ENCODE measurements around the gene ZNF862. TPM values are rescaled to one million over a fixed set of nuclear protein-coding genes. Genes with fewer than 3 reads are reported as not detected.

The ZNF862 gene
- total RNA-seq, 1 donor from 2014 or later = 22.8 TPM

GRCh38 chr7:149873970-149874643, 35.9 kb downstream of the ZNF862 start:
- Mint-ChIP-seq H3K27me3 (no peaks in the 10 kb centered on the region), H3K4me3 (ENCODE audit: low read depth) (peak overlapping the region; percentile 81), H3K27ac (peak overlapping the region; percentile 91), H3K36me3 (ENCODE audit: insufficient read depth) (no peaks in the 10 kb centered on the region), H3K4me1 (ENCODE audit: low read depth) (peaks cover 16% of the 10 kb centered on the region), H3K9me3 (ENCODE audit: low read depth) (no peaks in the 10 kb centered on the region)
- no peak for DNase-seq (ENCODE audit: low spot score, unreplicated experiment)
- TF ChIP-seq CTCF (IDR thresholded peaks at IDR 0.05; ENCODE audit: unreplicated experiment) = peak; percentile 31

- H3K4me3 Mint-ChIP-seq (ENCODE audit: low read depth) = peak overlapping the region; percentile 81
- H3K27me3 Mint-ChIP-seq = no peaks in the 10 kb centered on the region
- H3K27ac Mint-ChIP-seq = no peak overlapping the region
- no peak for DNase-seq (ENCODE audit: low spot score, unreplicated experiment)
- H3K4me1 Mint-ChIP-seq (ENCODE audit: low read depth) = peaks cover 16% of the 10 kb centered on the region
- H3K9me3 Mint-ChIP-seq (ENCODE audit: low read depth) = no peaks in the 10 kb centered on the region
- no peaks in the 10 kb centered on the region for H3K36me3 Mint-ChIP-seq (ENCODE audit: insufficient read depth)
- TF ChIP-seq CTCF (IDR thresholded peaks at IDR 0.05; ENCODE audit: unreplicated experiment) = no peak
Measured at GRCh38 chr7:149874644-149875028, 36.5 kb downstream of the ZNF862 start.

- Mint-ChIP-seq H3K9me3 (ENCODE audit: low read depth) (no peaks in the 10 kb centered on the region), H3K36me3 (ENCODE audit: insufficient read depth) (no peaks in the 10 kb centered on the region), H3K27ac (no peak overlapping the region), H3K4me3 (ENCODE audit: low read depth) (peak overlapping the region; percentile 30), H3K4me1 (ENCODE audit: low read depth) (peaks cover 16% of the 10 kb centered on the region), H3K27me3 (no peaks in the 10 kb centered on the region)
- TF ChIP-seq CTCF (IDR thresholded peaks at IDR 0.05; ENCODE audit: unreplicated experiment) = no peak
- DNase-seq (ENCODE audit: low spot score, unreplicated experiment) = no peak
Measured at GRCh38 chr7:149875396-149875795, 37.2 kb downstream of the ZNF862 start.

- H3K27ac Mint-ChIP-seq = no peak overlapping the region
- TF ChIP-seq CTCF (IDR thresholded peaks at IDR 0.05; ENCODE audit: unreplicated experiment) = no peak
- peaks cover 12% of the 10 kb centered on the region for H3K4me1 Mint-ChIP-seq (ENCODE audit: low read depth)
- H3K27me3 Mint-ChIP-seq = no peaks in the 10 kb centered on the region
- no peak overlapping the region for H3K4me3 Mint-ChIP-seq (ENCODE audit: low read depth)
- no peaks in the 10 kb centered on the region for H3K9me3 Mint-ChIP-seq (ENCODE audit: low read depth)
- no peak for DNase-seq (ENCODE audit: low spot score, unreplicated experiment)
- no peaks in the 10 kb centered on the region for H3K36me3 Mint-ChIP-seq (ENCODE audit: insufficient read depth)
Measured at GRCh38 chr7:149877890-149878522, 39.8 kb downstream of the ZNF862 start.

GRCh38 chr7:149878523-149878921, 40.3 kb downstream of the ZNF862 start:
- Mint-ChIP-seq H3K27ac (no peak overlapping the region), H3K4me3 (ENCODE audit: low read depth) (no peak overlapping the region), H3K4me1 (ENCODE audit: low read depth) (peaks cover 15% of the 10 kb centered on the region), H3K27me3 (no peaks in the 10 kb centered on the region), H3K36me3 (ENCODE audit: insufficient read depth) (no peaks in the 10 kb centered on the region), H3K9me3 (ENCODE audit: low read depth) (no peaks in the 10 kb centered on the region)
- no peak for TF ChIP-seq CTCF (IDR thresholded peaks at IDR 0.05; ENCODE audit: unreplicated experiment)
- DNase-seq (ENCODE audit: low spot score, unreplicated experiment) = no peak

All from progenitor cell of endocrine pancreas (in vitro differentiated cells).